Measurements from ENCODE around the gene ATP1B2. TPM values are rescaled to one million over a fixed set of nuclear protein-coding genes. Genes with fewer than 3 reads are reported as not detected.
A peak's percentile ranks its signal among the peaks of the same experiment; 100 is the strongest.

The ATP1B2 gene
- total RNA-seq, 1 experiment from 2014 or later: not detected

DNA sequence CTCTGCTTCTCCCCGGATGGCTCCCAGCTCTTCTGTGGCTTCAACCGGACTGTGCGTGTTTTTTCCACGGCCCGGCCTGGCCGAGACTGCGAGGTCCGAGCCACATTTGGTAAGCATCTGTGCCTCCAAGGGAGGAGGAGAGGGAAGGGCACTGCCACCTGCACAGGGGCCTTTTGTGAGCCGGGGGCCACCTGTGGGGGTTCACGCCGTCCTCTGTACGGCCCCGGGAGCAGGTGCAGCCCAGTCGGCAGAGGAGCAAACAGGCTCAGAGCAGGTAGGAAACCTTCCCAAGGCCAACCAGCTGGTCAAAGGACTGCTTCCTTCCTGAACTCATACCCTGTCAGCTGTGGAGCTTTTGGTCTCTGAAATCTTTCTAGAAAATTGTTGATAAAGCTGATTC, 51.0 kb downstream of the ATP1B2 start (continued):
- TF ChIP-seq, protein P1, sequence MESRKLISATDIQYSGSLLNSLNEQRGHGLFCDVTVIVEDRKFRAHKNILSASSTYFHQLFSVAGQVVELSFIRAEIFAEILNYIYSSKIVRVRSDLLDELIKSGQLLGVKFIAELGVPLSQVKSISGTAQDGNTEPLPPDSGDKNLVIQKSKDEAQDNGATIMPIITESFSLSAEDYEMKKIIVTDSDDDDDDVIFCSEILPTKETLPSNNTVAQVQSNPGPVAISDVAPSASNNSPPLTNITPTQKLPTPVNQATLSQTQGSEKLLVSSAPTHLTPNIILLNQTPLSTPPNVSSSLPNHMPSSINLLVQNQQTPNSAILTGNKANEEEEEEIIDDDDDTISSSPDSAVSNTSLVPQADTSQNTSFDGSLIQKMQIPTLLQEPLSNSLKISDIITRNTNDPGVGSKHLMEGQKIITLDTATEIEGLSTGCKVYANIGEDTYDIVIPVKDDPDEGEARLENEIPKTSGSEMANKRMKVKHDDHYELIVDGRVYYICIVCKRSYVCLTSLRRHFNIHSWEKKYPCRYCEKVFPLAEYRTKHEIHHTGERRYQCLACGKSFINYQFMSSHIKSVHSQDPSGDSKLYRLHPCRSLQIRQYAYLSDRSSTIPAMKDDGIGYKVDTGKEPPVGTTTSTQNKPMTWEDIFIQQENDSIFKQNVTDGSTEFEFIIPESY (IDR thresholded peaks at IDR 0.05; ENCODE audit: extremely low read depth, insufficient replicate concordance, low read length): no peak
- TF ChIP-seq FOSL1 (IDR thresholded peaks at IDR 0.05; ENCODE audit: low read depth): no peak

DNA sequence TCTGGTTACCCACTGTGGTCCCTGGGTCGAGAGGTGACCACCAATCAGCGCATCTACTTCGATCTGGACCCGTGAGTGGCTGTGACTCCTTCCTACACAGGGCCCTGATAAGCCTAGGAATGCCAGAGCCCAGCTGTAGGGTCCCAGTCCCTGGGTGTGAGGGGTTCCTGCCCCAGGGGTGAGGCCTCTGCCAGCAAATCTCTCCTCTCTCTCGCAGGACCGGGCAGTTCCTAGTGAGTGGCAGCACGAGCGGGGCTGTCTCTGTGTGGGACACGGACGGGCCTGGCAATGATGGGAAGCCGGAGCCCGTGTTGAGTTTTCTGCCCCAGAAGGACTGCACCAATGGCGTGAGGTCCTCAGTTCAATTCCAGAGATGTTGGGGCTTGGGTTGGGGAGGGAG, 52.0 kb downstream of the ATP1B2 start:
- TF ChIP-seq, protein P2, sequence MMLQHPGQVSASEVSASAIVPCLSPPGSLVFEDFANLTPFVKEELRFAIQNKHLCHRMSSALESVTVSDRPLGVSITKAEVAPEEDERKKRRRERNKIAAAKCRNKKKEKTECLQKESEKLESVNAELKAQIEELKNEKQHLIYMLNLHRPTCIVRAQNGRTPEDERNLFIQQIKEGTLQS (IDR thresholded peaks at IDR 0.05): no peak
- no peak for TF ChIP-seq YY1 (IDR thresholded peaks at IDR 0.05; ENCODE audit: extremely low read depth, insufficient replicate concordance, low read depth, low read length)
- TF ChIP-seq SRF (IDR thresholded peaks at IDR 0.05; ENCODE audit: low read depth): no peak
- TF ChIP-seq, protein P1 (IDR thresholded peaks at IDR 0.05; ENCODE audit: extremely low read depth, insufficient replicate concordance, low read length): no peak
- TF ChIP-seq FOSL1 (IDR thresholded peaks at IDR 0.05; ENCODE audit: low read depth): no peak
- no peak for TF ChIP-seq ELF1 (IDR thresholded peaks at IDR 0.05; ENCODE audit: borderline replicate concordance, low read depth)
- TF ChIP-seq, protein P3, sequence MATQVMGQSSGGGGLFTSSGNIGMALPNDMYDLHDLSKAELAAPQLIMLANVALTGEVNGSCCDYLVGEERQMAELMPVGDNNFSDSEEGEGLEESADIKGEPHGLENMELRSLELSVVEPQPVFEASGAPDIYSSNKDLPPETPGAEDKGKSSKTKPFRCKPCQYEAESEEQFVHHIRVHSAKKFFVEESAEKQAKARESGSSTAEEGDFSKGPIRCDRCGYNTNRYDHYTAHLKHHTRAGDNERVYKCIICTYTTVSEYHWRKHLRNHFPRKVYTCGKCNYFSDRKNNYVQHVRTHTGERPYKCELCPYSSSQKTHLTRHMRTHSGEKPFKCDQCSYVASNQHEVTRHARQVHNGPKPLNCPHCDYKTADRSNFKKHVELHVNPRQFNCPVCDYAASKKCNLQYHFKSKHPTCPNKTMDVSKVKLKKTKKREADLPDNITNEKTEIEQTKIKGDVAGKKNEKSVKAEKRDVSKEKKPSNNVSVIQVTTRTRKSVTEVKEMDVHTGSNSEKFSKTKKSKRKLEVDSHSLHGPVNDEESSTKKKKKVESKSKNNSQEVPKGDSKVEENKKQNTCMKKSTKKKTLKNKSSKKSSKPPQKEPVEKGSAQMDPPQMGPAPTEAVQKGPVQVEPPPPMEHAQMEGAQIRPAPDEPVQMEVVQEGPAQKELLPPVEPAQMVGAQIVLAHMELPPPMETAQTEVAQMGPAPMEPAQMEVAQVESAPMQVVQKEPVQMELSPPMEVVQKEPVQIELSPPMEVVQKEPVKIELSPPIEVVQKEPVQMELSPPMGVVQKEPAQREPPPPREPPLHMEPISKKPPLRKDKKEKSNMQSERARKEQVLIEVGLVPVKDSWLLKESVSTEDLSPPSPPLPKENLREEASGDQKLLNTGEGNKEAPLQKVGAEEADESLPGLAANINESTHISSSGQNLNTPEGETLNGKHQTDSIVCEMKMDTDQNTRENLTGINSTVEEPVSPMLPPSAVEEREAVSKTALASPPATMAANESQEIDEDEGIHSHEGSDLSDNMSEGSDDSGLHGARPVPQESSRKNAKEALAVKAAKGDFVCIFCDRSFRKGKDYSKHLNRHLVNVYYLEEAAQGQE (IDR thresholded peaks at IDR 0.05; ENCODE audit: low read depth): no peak
- no peak for TF ChIP-seq POLR2AphosphoS5 (IDR thresholded peaks at IDR 0.05; ENCODE audit: low read depth, low read length)
- DNase-seq (ENCODE audit: low read depth, low spot score) (no peak), ATAC-seq (no peak)
- Histone ChIP-seq H3K4me3 (replicated peaks in 1 of 2; ENCODE audit: low read depth in 1 of 2, low read length in 2 of 2) (no peak overlapping the region), H3K9ac (ENCODE audit: low read length) (no peak overlapping the region), H3K4me2 (ENCODE audit: low read length) (no peak overlapping the region), H2AFZ (ENCODE audit: low read depth, low read length, poor library complexity, severe bottlenecking) (no peak overlapping the region), H3K9me2 (ENCODE audit: insufficient read depth) (no peaks in the 10 kb centered on the region), H3K27me3 (ENCODE audit: insufficient read depth, low read length) (no peaks in the 10 kb centered on the region), H3K36me3 (ENCODE audit: control insufficient read depth in 1 of 2, insufficient read depth in 2 of 2, low read length in 2 of 2) (peaks cover 3 to 5% of the 10 kb centered on the region in 2 experiments; a peak in 1 of 4 replicates), H3K4me1 (ENCODE audit: control insufficient read depth in 1 of 2, insufficient read depth in 2 of 2, low read length in 2 of 2) (peaks cover 0 to 10% of the 10 kb centered on the region in 2 experiments; a peak in 1 of 4 replicates), H4K20me1 (ENCODE audit: insufficient read depth) (no peaks in the 10 kb centered on the region), H3K9me3 (ENCODE audit: control insufficient read depth in 1 of 2, insufficient read depth in 1 of 2, low read depth in 1 of 2, low read length in 2 of 2) (no peaks in the 10 kb centered on the region), H3K27ac (ENCODE audit: low read depth, low read length) (no peak overlapping the region), H3K79me2 (ENCODE audit: insufficient read depth, low read length) (no peaks in the 10 kb centered on the region)
- intact Hi-C loops (cut with micrococcal nuclease): no loop called here
- ChIA-PET POLR2A (no interaction called here), CTCF (interaction anchor here (0.6 kb wide), 1 partner anchor 391 kb away, joined by 3 read pairs; no protein-coding TSS in a partner anchor), RAD21 (ENCODE audit: low non-redundant PET in 1 of 2, low total read pairs in 2 of 2, uncharacterized antibody in 2 of 2, unreplicated experiment in 2 of 2) (no interaction called here)
- BruUV-seq (replicated peaks): TSS peak; percentile 60

Measured in HCT116 (cell line).